T-helper 2 cell treated with Interferon-gamma antibody and Interleukin-4, amounts not matched to agents 100 ng/mL and 5 ng/mL, for 36 hours (primary cell): ENCODE measurements around the gene ATF4. TPM values are rescaled to one million over a fixed set of nuclear protein-coding genes. Genes with fewer than 3 reads are reported as not detected.
"Not testable (repeated sequence)": the region's sequence is repeated elsewhere in the genome, so short reads cannot be mapped to it uniquely, and the experiment has no call there.

Experiments
- intact Hi-C: fragments of 100-400 bp; cut with micrococcal nuclease; formaldehyde crosslinking; loops from one replicate; pipeline ENCODE4 v1.15.1; 2023
- total RNA-seq: library from RNA; stranded (reverse); gene quantifications from 2 replicates; pipeline ENCODE4 v1.2.3, GENCODE V29; 2022

The ATF4 gene
- total RNA-seq, 1 donor from 2014 or later = 277 TPM

DNA sequence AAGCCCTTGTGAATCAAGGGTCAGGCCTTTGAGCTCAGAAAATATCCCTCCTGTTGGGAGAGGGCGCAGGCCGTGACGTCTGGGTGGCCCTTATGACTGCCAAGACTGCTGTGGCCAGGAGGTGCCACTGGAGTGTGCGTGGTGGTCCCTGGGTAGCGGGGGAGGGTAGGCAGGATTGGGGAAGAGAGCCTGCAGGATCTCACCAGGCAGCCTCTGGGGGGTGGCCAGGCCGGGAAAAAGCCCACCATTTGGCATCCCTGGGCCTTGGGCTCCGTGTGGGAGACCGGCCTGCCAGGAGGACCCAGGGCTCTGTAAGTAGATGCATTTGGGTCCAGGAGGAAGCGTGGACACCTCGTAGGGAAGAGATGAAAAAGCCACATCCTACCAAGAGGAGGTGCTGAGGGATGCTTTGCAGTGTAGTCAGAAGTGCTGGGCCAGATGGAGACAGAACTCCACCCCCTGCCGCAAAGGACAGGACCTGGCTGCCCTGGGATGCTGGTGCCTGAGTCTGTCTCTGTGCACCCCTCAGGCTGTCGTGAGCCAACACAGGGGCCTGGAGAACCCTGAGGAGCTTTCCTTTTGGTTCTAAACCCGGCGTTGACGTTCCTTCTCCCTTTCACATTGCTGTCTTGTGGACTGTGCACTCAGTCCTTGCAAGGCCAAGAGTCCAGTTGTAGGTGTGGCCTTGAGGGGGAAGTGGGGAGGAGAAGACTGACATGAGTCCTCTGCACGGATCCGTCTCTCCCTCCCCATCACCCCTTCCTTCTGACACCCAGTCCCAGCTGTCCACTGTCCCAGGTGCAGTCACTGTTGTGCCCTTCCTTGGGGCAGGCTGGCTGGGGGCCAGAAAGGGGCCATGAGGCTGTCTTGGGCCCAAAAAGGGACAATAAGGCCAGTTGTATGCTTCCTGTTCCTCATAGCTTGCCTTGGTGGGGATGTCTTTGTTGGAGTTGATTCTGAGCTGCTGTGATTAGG is 31.0 kb upstream of the ATF4 start:
- intact Hi-C loops = loop anchor here (1.0 kb wide), 1 partner anchor 77 kb away; no protein-coding TSS in a partner anchor

DNA sequence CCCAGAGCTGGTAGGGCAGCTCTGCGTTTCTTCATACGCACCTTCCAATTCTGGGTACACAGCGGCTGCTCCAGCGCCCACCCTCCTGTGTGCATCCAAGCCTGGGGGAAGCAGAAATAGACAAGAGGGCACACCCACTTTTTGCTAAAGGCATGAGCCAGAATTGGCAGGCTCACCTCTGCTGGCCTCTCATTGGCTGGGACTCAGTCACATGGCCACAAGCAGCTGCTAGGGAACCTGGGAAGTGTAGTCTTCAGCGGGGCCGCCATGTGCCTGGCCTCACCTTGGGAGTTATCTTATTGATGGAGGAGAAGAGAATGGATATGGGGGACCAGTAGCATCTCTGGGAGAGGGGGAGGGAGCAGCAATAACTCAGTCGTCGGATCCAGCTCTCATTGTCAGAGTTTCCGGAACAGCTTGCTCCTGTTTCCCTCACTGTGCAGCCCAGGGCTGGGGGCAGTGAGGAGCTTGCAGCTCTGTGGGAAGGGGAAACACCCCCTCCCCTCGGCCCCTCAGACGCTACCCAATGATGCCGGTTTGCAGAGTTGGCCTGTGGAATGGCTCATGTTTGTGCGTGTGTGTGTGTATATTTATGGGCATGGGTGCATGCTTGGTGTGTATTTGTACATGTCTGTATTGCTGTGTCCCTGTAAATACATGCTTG is 30.1 kb upstream of the ATF4 start:
- intact Hi-C loops = loop anchor here (1.0 kb wide), 1 partner anchor 78 kb away; no protein-coding TSS in a partner anchor

DNA sequence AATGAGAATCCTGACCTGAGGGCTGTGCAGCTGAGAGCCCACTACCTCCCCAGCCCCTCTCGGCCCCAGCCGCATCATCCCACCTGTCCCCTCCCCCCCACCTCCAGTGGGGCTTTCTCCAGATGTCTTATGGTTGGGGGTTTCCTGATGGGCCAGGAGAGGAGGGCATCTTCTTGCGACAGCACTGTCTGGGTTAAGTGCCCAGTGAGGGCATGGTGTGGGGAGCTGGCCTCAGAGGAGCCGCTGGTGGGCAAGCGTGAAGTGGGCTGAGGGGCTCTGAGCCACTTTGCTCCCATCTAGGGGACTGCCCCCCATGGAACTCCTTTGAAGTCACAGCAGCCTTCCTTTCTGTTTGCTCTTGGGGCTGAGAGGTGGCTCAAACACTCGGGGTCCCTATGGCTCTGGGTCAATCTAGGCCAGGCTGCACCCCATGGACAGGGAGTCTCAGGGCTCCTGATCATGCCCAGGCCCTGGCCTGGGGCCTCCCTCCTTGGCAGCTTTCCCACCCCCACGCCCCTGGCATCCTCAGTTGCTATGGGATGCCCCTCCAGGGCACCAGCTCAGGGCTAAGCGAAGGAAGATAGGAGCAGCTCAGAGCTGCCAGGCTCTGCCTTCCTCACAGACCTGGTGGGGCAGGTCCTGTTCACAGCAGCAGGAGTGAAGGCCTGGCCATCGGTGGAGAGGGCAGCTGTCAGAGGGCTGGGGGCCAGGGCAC is 29.2 kb upstream of the ATF4 start:
- intact Hi-C loops = loop anchor here (1.0 kb wide), 1 partner anchor 79 kb away; no protein-coding TSS in a partner anchor

DNA sequence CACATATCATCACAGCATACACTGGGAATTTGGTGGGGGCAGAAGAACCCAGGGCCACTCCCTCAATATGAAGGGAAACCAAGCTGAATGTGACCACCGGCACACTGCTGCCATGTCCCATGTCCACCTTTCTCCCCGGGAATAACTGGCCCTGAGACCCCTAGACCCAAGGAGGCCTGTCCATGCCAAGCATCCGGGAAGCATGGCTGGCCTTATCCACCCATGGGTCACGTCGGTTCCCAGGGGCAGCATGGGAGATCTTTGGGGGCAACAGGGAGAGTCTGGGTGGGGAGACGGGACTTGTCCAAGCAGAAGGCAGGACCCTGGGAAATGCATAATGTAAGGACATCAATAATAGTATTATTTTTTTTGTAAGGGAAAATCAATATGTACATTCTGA is 28.7 kb upstream of the ATF4 start:
- intact Hi-C loops = no loop called here

DNA sequence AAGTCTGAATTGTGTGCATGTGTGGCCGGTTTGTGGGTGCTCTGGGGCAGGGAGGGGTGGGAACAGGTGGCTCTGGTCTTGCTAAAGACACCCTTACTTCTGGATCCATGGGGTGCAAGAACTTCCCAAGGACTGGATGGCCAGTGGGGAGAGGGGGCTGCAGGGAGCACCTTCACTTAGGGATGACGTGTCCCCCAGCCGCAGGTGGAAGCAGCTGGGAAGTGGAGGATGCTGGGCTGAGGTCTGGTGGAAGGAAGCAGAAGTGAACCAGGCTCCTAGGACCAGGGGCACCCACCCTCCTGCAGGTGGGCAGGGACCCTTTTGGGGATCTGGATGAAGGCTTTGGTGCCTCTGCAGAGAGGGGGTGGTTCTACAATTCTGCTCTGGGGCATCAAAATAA is 28.2 kb upstream of the ATF4 start:
- intact Hi-C loops = no loop called here

DNA sequence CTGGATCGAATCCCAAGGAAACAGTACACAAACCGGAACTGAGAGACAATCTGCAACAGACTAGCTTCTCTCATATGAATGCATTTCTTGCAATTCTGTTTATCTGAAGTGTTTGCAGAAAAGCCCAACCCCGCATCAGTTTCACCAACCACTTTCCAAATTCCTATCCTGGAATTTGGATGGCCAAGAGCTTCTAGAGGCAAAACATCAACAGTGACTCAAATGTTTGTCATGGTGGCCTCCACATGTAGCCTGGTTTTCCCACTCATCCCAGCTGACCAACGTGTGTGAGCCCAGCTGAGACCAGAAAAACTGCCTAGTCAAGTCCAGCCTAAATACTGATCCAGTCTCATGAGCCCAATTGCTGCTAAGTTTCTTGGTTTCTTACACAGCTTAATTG is 26.6 kb upstream of the ATF4 start:
- intact Hi-C loops = loop anchor here (1.0 kb wide), 1 partner anchor 36 kb away; no protein-coding TSS in a partner anchor

- intact Hi-C loops = loop anchor here (5.0 kb wide), 1 partner anchor 543 kb away; no protein-coding TSS in a partner anchor
These were observed 25.8 kb upstream of the ATF4 start for GRCh38 chr22:39494471-39495120.

DNA sequence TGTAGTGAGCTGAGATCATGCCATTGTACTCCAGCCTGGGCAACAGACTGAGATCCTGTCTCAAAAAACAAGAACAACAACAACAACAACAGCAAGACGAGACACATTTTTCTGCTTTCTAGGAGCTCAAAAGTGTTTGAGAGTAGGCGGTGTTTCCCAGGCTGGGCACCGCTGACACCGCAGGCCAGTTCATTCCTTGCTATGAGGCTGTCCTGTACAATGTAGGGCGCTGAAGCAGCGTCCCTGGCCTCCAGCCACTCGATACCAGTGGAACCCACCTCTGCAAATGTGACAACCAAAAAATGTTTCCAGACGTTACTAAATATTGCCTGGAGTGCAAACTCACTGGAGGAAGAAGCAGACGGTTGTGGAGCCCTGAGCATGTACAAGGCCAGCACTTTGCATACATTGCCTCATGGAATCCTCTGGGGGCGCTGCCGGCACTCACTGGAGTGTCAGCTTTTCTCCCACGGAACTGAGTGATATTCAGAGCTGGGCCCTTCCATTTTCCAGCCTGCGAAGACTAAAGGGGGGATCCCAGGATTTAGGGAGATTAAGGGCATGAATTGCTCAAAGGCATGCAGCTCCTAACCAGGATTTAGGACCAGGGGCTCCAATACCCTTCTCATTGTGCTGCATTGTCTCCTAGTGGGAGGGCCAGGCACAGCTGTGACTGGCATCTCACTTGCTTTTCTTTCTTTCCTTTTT is 24.1 kb upstream of the ATF4 start:
- intact Hi-C loops = loop anchor here (5.0 kb wide), 1 partner anchor 541 kb away; no protein-coding TSS in a partner anchor

DNA sequence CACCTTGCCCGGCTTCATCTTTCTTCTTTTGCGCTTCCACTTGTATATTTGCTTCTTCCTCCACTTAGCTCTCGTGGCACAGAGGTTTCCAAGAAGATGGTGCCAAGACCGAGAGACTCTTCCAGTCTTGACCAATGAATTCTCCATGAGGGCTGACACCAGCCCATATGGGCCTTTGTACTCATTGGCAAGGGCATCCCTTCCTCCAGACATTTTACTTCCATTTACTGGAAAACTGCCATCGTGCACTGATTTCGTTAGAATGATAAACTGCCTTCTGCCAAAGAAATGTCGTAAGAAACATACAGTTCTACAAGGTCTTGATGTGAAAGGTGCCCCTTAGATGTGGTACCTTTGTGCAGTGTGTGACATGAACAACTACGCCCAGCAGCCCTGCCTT is 22.9 kb upstream of the ATF4 start:
- intact Hi-C loops = loop anchor here (5.0 kb wide), 1 partner anchor 540 kb away; no protein-coding TSS in a partner anchor

DNA sequence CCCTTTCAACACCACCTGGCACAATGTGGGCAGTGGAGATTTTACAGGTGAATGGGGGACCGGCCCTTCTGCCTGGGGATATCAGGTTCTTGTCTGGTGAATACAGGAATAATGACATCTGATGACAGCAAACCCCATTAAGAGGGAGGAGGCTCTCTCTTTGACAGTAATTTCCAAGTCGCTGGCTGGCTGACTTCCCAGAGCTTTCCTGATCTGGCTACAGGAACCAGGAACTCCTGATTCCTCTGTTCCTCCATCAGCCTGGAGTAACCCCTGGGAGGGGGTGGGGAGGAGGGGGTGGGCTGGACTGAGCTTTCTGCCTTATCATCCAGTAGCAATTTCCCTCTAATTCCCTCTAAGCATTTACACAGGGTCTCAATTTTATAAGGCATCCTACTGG is 22.0 kb upstream of the ATF4 start:
- intact Hi-C loops = loop anchor here (5.0 kb wide), 1 partner anchor 539 kb away; no protein-coding TSS in a partner anchor

- intact Hi-C loops = loop anchor here (5.0 kb wide), 1 partner anchor 538 kb away; no protein-coding TSS in a partner anchor
These were observed 21.6 kb upstream of the ATF4 start for GRCh38 chr22:39498802-39499201.

- intact Hi-C loops = no loop called here
These were observed 20.3 kb upstream of the ATF4 start for GRCh38 chr22:39500101-39500500.

- intact Hi-C loops = loop anchor here (1.0 kb wide), 2 partner anchors 19 to 31 kb away; partner anchors contain the start of genes ATF4 and RPS19BP1
These were observed 18.7 kb upstream of the ATF4 start for GRCh38 chr22:39501644-39502108.

- intact Hi-C loops = loop anchor here (1.0 kb wide), 2 partner anchors 18 to 30 kb away; partner anchors contain the start of genes ATF4 and RPS19BP1
These were observed 18.1 kb upstream of the ATF4 start, which contains the start of gene MIEF1 for GRCh38 chr22:39502109-39502788. MIEF1 (plus strand) TSS chr22:39502290; CDS start chr22:39511295, 9,005 bp downstream.

DNA sequence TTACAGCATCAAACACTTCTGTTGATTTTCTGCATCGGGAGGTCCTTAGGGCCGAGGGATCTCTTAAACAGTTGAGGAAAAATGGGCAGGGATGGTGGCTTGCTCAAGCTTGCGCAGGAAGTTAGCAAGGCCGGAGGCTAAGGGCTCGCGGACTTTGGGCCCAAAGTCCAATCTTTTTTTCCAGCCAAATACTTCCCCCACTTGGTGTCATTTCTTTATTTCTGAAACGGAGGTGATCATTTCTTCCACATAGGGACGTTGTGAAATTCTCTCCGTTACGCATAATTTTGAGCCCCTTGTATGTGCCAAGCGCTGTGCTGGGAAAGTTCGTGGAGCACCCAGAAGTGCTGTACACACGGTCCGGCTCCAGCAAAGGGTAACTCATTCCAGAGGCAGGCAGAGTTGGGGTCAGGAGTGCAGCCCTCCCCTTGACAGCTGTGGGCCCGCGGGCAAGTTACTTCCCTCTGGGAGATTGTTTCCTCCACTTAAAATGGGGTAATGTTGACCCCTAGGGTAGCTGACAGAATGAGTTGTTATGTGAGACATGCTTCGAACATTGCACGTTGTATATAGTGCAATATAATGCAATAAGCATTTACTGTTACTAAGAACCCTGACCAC is 17.5 kb upstream of the ATF4 start:
- intact Hi-C loops = loop anchor here (1.0 kb wide), 2 partner anchors 17 to 29 kb away; partner anchors contain the start of genes ATF4 and RPS19BP1

GRCh38 chr22:39503630-39504029 is 16.7 kb upstream of the ATF4 start:
- intact Hi-C loops = no loop called here

- intact Hi-C loops = no loop called here
These were observed 16.3 kb upstream of the ATF4 start for GRCh38 chr22:39504071-39504470.

DNA sequence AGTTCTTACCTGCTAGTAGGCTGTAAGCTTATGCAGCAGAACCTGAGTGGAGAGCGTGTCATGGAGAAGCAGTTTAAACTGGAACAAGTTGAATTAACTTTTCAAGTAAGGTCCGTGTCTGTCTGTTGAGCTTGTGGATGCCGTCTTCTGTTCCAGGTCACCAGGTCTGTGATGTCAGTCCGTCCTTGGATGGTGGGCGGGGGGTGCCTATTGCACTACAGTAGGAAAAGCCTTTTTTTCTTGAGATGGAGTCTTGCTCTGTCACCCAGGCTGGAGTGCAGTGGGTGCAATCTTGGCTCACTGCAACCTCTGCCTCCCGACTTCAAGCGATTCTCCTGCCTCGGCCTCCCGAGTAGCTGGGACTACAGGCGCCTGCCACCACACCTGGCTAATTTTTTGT is 13.3 kb upstream of the ATF4 start:
- intact Hi-C loops = not testable (repeated sequence)
